Kidney (tissue), 14 donors: ENCODE measurements around the gene BAZ2B. TPM values are rescaled to one million over a fixed set of nuclear protein-coding genes. Genes with fewer than 3 reads are reported as not detected.

Experiments
- DNase-seq, 5 donors: peaks; one replicate each; pipeline ENCODE4 v3.0.0-alpha.2; 2013 to 2020
- FAIRE-seq: peaks from 2 replicates; lab custom pipeline; 2012; peaks lifted over from hg19 to GRCh38; lab: Jason Lieb, UNC
- H3K27ac ChIP-seq, 2 donors: one replicate each; pipeline ENCODE4 v1.7.0; 2013; ENCODE audit warnings: low read depth in 2 of 2, low read length in 2 of 2, inconsistent platforms in 1 of 2
- H3K27me3 ChIP-seq: one replicate; pipeline ENCODE4 v1.7.1; 2013; ENCODE audit warnings: low read length, inconsistent platforms; ENCODE audit not compliant: control insufficient read depth, insufficient read depth
- H3K36me3 ChIP-seq, 3 donors: one replicate each; pipeline versions ENCODE4 v1.7.0 to v1.7.1; 2013; ENCODE audit warnings: low read length in 3 of 3, control low read depth in 1 of 3, inconsistent platforms in 1 of 3; ENCODE audit not compliant: insufficient read depth in 3 of 3, control insufficient read depth in 2 of 3
- H3K4me1 ChIP-seq, 3 donors: one replicate each; pipeline versions ENCODE4 v1.7.0 to v1.7.1; 2013; ENCODE audit warnings: low read length in 3 of 3, inconsistent platforms in 1 of 3, low read depth in 1 of 3; ENCODE audit not compliant: control insufficient read depth in 2 of 3, insufficient read depth in 2 of 3
- H3K4me3 ChIP-seq, 3 donors: one replicate each; pipeline versions ENCODE4 v1.7.0 to v1.8.1; 2013; ENCODE audit warnings: low read length in 3 of 3, control low read depth in 1 of 3, inconsistent platforms in 1 of 3
- H3K9ac ChIP-seq, 3 donors: one replicate each; pipeline versions ENCODE4 v1.7.0 to v1.7.1; 2013; ENCODE audit warnings: low read length in 3 of 3, control low read depth in 1 of 3, inconsistent platforms in 1 of 3
- H3K9me3 ChIP-seq, 3 donors: one replicate each; pipeline versions ENCODE4 v1.7.0 to v1.7.1; 2013; ENCODE audit warnings: low read length in 3 of 3, control low read depth in 1 of 3, inconsistent platforms in 1 of 3; ENCODE audit not compliant: control insufficient read depth in 2 of 3, insufficient read depth in 1 of 3
- CTCF ChIP-seq: IDR thresholded peaks from 3 replicates; pipeline ENCODE4 v1.5.1; 2012; ENCODE audit warnings: mild to moderate bottlenecking, moderate library complexity, borderline replicate concordance; ENCODE audit not compliant: insufficient read depth; ENCODE audit errors: extremely low read depth
- intact Hi-C: fragments of 100-400 bp; cut with DNase I; formaldehyde crosslinking; loops from one replicate; pipeline ENCODE4 v1.11.1; 2022
- polyA plus RNA-seq: library from polyadenylated mRNA; stranded (reverse); fragments of 350-450 nt; fragmentation: Illumina TruSeq; extraction: RNeasy Lipid Tissue Mini Kit (QIAGEN cat#74804); gene quantifications from one replicate; pipeline ENCODE4 v1.2.3, GENCODE V29; 2014; ENCODE audit warnings: low read depth, low replicate concordance; ENCODE audit not compliant: insufficient read depth
- total RNA-seq: library from RNA; stranded (reverse); fragmentation: NEBNext Ultra II Directional; extraction: Animal tissue kit (Norgen Biotek cat#: 25700); gene quantifications from one replicate; pipeline ENCODE4 v1.2.1, GENCODE V29; 2021
- donor health status: control.
- donor health status: control.
- donor health status: control.
- donor health status: control.
- donor health status: control.
- donor health status: DM: yes; HTN: yes; CAD: no.
- donor health status: Normal renal cell carcinoma (clear cell type).

BAZ2B gene
- total and polyA plus RNA-seq, 2 donors from 2014 or later = 5.1 to 87.3 TPM

- no peaks in the 10 kb centered on the region for H3K27me3 ChIP-seq
- no peaks in the 10 kb centered on the region for H3K4me1 ChIP-seq
- no peak for TF ChIP-seq CTCF
- H3K27ac ChIP-seq = no peak overlapping the region
- DNase-seq (no peak), FAIRE-seq (no peak)
- H3K9me3 ChIP-seq = peaks cover 0 to 4% (median 0%) of the 10 kb centered on the region in 3 donors
- intact Hi-C loops = no loop called here
- H3K36me3 ChIP-seq = no peaks in the 10 kb centered on the region
- H3K9ac ChIP-seq = no peak overlapping the region
- no peak overlapping the region for H3K4me3 ChIP-seq
These were observed 42.8 kb upstream of the BAZ2B start for GRCh38 chr2:159658881-159659873.

- Histone ChIP-seq H3K4me3 (no peak overlapping the region), H3K4me1 (no peaks in the 10 kb centered on the region), H3K9ac (no peak overlapping the region), H3K36me3 (no peaks in the 10 kb centered on the region), H3K27ac (no peak overlapping the region), H3K9me3 (peaks cover 0 to 4% (median 0%) of the 10 kb centered on the region in 3 donors), H3K27me3 (no peaks in the 10 kb centered on the region)
- DNase-seq = no peak
- TF ChIP-seq CTCF = no peak
- no peak for FAIRE-seq
- intact Hi-C loops = no loop called here
These were observed 37.6 kb upstream of the BAZ2B start for GRCh38 chr2:159653962-159654361.

GRCh38 chr2:159651884-159652283 lies 35.5 kb upstream of the BAZ2B start:
- no peak for FAIRE-seq
- no peak for TF ChIP-seq CTCF
- intact Hi-C loops = no loop called here

More at GRCh38 chr2:159651884-159652283, 35.5 kb upstream of the BAZ2B start:
- no peak overlapping the region for H3K4me3 ChIP-seq
- H3K9ac ChIP-seq = no peak overlapping the region
- no peaks in the 10 kb centered on the region for H3K27me3 ChIP-seq
- H3K9me3 ChIP-seq = peaks cover 0 to 4% (median 0%) of the 10 kb centered on the region in 3 donors
- DNase-seq = no peak
- H3K36me3 ChIP-seq = no peaks in the 10 kb centered on the region
- no peaks in the 10 kb centered on the region for H3K4me1 ChIP-seq
- no peak overlapping the region for H3K27ac ChIP-seq
